AG09319 (cell line): Measurements from ENCODE around the gene CCT8L2.
"Not testable (repeated sequence)": the region's sequence is repeated elsewhere in the genome, so short reads cannot be mapped to it uniquely, and the experiment has no call there.

Experiments
- DNase-seq: peaks from one replicate; pipeline ENCODE4 v3.0.0-alpha.2; 2010; ENCODE audit warnings: low read depth; ENCODE audit errors: extremely low read depth
- TF ChIP-seq, protein P1 (sequence below): IDR thresholded peaks from 2 replicates; pipeline ENCODE4 v1.5.1; 2011; ENCODE audit warnings: low read depth, mild to moderate bottlenecking, inconsistent platforms, low read length, moderate library complexity

CCT8L2 gene

DNA sequence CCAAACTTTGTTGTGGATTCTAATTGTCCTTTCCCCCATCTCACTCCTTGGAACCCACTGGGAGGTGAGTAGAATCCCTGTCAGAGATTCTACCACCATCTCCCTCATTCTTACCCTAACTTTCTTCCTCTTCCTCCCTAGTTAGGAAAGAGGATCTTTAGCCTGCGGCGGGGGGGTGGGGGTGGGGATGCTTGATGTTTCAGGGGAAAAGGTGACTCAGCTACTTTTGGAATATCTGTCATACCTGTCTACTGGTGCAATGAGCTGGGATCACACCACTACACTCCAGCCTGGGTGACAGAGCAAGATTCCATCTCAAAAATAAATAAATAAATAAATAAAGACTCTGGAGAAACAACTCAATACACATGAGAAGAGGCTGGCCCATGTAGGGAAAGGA lies 6.4 kb downstream of the CCT8L2 start:
- TF ChIP-seq, protein P1, sequence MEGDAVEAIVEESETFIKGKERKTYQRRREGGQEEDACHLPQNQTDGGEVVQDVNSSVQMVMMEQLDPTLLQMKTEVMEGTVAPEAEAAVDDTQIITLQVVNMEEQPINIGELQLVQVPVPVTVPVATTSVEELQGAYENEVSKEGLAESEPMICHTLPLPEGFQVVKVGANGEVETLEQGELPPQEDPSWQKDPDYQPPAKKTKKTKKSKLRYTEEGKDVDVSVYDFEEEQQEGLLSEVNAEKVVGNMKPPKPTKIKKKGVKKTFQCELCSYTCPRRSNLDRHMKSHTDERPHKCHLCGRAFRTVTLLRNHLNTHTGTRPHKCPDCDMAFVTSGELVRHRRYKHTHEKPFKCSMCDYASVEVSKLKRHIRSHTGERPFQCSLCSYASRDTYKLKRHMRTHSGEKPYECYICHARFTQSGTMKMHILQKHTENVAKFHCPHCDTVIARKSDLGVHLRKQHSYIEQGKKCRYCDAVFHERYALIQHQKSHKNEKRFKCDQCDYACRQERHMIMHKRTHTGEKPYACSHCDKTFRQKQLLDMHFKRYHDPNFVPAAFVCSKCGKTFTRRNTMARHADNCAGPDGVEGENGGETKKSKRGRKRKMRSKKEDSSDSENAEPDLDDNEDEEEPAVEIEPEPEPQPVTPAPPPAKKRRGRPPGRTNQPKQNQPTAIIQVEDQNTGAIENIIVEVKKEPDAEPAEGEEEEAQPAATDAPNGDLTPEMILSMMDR = no peak
- no peak for DNase-seq

DNA sequence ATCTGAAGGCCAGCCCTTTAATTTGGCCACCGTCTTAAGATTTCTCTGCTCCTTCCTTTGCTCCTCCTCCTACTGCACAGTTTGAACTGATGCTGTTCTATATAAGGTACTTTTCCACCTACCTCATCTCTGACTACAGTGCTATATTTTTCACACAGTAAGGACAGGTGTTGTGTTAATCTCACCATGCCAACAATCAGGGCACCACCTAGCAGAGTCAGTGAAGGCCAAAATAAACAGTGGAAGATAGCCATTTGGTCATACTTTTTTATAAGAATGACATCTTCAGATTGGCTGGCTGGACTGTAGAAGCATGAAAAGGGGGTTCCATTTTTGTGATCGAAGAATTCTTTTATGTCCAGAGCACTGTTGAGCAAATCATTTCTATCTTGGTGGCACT lies 11.7 kb downstream of the CCT8L2 start:
- DNase-seq = not testable (repeated sequence)

DNA sequence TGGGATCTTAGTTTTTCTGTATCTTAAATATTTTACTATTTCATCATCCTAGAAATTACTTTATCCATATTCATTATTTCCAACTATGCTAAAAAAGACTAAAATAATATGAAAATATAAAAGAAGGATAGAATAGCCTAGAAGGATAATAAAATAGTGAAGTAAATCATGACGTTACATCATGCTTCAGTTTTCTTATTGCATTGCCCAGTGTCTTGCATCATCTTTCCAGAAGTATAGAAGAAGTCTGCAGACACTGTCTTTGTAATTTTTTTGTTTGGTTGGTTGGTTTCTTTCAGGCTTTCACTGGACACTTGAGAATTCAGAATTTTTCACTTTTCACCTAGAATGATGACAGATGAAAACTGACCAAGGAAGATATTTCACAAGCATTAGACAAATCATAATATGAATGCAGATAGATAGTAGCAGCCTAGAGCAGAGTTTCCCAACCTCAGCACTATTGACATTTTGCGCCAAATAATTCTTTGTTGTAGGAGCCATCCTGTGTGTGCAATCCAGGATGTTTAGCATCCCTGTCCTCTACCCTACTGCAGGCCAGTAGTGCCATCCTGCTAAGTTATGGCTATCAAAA lies 23.3 kb downstream of the CCT8L2 start:
- not testable (repeated sequence) for DNase-seq

DNA sequence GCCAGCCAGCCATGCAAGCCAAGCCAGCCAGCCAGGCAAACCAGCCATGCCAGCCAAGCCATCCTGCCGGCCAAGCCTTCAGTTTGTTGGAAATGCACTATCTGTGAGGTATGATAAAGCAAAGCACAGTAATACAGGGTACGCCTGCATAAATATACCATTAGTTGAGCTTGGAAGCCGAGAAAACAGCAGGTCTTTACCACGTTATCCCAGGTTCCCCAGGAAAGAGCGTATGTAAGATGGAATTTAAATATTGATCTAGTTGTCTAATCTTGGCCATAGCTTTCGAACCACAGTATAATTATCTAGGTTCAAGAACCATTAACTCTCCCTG lies 24.2 kb downstream of the CCT8L2 start:
- DNase-seq = no peak
- TF ChIP-seq, protein P1 = no peak

DNA sequence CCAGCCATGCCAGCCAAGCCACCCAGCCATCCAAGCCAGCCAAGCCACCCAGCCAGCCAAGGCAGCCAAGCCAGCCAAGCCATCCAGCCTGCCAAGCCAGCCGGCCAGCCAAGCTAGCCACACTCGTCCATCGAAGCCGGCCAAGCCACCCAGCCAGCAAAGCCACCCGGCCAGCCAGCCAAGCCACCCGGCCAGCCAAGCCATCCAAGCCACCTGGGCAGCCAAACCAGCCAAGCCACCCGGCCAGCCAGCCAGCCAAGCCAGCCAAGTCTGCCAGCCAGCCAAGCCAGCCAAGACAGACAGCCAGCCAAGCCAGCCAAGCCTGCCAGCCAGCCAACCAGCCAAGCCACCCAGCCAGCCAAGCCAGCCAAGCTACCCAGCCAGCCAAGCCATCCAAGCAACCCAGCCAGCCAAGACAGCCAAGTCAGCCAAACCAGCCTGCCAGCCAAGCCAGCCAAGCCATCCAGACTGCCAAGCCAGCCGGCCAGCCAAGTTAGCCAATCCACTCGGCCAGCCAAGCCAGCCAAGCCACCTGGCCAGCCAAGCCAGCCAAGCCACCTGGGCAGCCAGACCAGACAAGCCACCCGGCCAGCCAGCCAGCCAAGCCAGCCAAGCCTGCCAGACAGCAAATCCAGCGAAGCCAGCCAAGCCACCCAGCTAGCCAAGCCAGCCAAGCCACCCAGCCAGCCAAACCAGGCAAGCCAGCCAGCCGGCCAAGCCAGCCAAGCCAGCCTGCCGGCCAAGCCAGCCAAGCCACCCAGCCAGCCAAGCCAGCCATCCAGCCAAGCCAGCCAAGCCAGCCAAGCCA lies 24.8 kb downstream of the CCT8L2 start:
- not testable (repeated sequence) for DNase-seq

DNA sequence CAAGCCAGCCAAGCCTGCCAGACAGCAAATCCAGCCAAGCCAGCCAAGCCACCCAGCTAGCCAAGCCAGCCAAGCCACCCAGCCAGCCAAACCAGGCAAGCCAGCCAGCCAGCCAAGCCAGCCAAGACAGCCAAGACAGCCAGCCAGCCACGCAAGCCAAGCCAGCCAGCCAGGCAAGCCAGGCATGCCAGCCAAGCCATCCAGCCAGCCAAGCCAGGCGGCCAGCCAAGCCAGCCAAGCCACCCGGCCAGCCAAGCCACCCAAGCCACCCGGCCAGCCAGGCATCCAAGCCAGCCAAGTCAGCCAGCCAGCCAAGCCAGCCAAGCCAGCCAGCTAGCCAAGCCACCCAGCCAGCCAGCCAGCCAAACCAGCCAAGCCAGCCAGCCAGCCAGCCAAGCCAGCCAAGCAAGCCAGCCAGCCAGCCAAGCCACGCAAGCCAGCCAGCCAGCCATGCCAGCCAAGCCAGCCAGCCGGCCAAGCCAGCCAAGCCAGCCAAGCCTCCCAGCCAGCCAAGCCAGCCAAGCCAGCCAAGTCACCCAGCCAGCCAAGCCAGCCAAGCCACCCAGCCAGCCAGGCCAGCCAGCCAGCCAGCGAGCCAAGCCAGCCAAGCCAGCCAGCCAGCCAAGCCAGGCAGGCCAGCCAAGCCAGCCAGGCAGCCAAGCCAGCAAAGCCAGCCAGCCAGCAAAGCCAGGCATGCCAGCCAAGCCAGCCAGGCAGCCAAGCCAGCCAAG lies 26.0 kb downstream of the CCT8L2 start:
- not testable (repeated sequence) for DNase-seq

DNA sequence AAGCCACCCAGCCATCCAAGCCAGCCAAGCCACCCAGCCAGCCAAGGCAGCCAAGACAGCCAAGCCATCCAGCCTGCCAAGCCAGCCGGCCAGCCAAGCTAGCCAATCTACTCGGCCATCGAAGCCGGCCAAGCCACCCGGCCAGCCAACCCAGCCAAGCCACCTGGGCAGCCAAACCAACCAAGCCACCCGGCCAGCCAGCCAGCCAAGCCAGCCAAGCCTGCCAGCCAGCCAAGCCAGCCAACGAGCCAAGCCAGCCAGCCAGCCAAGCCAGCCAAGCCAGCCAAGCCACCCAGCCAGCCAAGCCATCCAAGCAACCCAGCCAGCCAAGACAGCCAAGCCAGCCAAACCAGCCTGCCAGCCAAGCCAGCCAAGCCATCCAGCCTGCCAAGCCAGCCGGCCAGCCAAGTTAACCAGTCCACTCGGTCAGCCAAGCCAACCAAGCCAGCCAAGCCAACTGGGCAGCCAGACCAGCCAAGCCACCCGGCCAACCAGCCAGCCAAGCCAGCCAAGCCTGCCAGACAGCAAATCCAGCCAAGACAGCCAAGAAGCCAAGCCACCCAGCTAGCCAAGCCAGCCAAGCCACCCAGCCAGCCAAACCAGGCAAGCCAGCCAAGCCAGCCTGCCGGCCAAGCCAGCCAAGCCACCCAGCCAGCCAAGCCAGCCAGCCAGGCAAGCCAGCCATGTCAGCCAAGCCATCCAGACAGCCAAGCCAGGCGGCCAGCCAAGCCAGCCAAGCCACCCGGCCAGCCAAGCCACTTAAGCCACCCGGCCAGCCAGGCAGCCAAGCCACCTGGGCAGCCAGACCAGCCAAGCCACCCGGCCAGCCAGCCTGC lies 26.8 kb downstream of the CCT8L2 start:
- DNase-seq = not testable (repeated sequence)

DNA sequence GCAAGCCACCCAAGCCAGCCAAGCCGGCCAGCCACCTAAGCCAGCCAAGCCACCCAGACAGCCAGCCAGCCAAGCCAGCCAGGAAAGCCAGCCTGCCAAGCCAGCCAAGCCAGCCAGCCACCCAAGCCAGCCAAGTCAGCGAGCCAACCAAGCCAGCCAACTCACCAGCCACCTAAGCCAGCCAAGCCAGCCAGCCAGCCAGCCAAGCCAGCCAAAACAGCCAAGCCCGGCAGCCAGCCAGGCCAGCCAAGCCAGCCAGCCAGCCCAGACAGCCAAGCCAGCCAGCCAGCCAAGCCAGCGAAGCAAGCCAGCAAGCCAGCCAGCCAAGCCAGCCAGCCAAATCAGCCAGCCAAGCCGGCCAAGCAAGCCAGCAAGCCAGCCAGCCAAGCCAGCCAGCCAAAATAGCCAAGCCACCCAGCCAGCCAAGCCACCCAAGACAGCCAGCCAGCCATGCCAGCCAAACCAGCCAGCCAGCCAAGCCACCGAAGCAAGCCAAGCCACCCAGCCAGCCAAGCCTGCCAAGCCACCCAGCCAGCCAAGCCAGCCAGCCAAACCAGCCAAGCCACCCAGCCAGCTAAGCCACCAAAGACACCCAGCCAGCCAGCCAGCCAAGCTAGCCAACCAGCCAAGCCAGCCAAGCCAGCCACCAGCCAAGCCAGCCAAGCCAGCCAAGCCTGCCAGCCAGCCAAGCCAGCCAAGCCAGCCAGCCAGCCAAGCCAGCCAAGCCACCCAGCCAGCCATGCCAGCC lies 27.6 kb downstream of the CCT8L2 start:
- not testable (repeated sequence) for DNase-seq

DNA sequence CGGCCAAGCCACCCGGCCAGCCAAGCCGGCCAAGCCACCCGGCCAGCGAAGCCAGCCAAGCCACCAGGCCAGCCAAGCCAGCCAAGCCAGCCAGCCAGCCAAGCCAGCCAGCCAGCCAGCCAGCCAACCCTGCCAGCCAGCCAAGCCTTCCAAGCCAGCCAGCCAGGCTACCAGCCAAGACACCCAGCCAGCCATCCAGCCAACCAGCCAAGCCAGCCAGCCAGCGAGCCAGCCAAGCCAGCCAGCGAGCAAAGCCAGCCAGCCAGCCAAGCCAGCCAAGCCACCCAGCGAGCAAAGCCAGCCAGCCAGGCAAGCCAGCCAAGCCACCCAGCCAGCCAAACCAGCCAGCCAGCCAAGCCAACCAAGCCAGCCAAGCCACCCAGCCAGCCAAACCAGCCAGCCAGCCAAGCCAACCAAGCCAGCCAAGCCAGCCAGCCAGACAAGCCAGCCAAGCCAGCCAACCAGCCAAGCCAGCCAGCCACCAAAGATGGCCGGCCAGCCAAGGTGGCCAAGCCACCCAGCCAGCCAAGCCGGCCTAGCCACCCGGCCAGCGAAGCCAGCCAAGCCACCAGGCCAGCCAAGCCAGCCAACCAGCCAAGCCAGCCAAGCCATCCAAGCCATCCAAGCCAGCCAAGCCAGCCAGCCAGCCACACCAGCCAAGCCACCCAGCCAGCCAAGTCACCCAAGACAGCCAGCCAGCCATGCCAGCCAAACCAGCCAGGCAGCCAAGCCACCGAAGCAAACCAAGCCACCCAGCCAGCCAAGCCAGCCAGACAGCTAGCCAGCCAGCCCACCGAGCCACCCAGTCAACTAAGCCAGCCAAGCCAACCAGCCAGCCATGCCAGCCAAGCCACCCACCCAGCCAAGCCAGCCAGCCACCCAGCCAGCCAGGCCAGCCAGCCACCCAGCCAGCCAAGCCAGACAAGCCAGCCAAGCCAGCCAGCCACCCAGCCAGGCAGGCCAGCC lies 28.8 kb downstream of the CCT8L2 start:
- TF ChIP-seq, protein P1 = no peak
- no peak for DNase-seq
